ENCODE results near the gene ZFP64.
"Not testable (repeated sequence)": the region's sequence is repeated elsewhere in the genome, so short reads cannot be mapped to it uniquely, and the experiment has no call there.

The ZFP64 gene

DNA sequence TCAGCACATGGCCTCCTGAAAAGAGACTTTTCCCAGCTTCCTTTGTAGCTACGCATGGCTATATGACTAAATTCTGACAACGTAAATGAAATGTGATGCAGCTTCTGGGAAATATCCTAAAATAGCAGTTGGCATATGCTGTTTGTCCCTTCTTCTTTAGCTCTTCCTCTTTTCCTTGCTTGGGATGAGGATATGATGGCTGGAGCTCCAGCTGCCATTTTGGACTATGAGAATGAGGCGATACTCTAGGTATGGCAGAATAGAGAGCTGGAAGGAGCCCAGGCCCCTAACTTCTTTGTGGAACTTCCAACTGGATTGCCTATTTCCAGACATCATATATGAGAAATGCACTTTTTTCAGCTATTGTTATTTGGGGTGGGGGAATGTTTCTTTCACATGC, 5.3 kb upstream of the ZFP64 start:
- TF ChIP-seq, protein P1, sequence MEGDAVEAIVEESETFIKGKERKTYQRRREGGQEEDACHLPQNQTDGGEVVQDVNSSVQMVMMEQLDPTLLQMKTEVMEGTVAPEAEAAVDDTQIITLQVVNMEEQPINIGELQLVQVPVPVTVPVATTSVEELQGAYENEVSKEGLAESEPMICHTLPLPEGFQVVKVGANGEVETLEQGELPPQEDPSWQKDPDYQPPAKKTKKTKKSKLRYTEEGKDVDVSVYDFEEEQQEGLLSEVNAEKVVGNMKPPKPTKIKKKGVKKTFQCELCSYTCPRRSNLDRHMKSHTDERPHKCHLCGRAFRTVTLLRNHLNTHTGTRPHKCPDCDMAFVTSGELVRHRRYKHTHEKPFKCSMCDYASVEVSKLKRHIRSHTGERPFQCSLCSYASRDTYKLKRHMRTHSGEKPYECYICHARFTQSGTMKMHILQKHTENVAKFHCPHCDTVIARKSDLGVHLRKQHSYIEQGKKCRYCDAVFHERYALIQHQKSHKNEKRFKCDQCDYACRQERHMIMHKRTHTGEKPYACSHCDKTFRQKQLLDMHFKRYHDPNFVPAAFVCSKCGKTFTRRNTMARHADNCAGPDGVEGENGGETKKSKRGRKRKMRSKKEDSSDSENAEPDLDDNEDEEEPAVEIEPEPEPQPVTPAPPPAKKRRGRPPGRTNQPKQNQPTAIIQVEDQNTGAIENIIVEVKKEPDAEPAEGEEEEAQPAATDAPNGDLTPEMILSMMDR (IDR thresholded peaks at IDR 0.05; ENCODE audit: low read depth, low read length): no peak

DNA sequence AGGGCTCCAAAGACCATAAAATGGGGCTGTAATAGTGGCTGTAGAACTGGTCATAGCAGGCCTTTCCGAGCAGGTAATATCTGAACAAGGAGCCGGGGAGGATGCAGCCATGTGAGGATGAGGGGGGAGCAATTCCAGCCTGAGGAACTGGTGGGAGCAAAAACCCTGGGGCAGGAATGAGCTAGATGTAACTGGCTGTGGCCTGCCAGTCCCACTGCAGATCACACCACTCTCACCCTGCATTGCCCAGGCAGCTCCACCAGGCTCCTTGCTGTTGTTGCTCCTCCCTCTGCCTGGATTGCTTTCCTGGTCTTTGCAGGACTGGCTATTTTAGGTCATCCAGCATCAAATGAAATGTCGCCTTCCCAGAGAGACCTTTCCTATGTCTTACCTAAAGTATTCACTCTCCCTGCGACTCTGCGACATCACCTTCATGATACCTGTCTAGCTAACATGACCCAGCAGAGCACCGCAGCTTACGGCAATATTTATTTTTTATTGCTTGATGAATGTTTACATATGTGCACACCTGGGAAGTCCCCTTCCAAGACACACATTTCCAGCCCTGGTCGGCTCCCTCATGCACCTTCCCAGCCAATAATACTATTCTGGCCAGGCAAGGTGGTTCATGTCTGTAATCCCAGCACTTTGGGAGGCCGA, 2.4 kb upstream of the ZFP64 start:
- TF ChIP-seq, protein P1 (IDR thresholded peaks at IDR 0.05; ENCODE audit: low read depth, low read length): no peak
- H3K4me3 ChIP-seq (ENCODE audit: low read depth, low read length): no peak overlapping the region

More for the DNA sequence above, 5.3 kb upstream of the ZFP64 start:
- H3K4me3 ChIP-seq (ENCODE audit: low read depth, low read length): no peak overlapping the region

DNA sequence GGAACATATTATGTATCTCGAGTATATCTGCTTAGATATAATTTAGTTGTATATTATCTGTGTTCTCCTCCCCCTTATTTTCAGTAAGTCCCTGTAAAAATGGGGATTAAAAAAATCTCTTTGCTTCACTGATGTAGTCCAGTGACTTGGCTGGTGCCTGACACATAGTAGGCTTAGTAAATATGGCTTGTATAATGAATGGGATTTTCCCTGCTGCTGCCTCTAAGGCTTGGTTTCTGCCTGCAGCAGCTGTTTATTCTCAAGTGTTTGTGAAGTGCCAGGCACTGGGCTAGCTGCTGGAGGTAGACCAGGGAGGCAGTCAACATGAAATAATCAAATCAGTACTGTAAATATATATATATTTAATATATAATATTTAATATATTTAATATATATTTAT, 1.6 kb upstream of the ZFP64 start:
- no peak overlapping the region for H3K4me3 ChIP-seq (ENCODE audit: low read depth, low read length)

DNA sequence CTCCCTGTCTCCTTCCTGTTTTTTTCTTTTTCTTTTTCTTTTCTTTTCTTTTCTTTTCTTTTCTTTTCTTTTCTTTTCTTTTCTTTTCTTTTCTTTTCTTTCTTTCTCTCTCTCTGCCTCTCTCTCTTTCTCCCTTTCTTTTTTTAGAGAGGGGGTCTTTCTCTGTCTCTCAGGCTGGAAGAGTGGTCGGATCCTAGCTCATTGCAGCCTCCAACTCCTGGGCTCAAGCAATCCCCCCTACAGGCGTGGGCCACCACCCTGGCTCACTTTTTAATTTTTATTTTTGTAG, 1.1 kb upstream of the ZFP64 start:
- not testable (repeated sequence) for H3K4me3 ChIP-seq (ENCODE audit: low read depth, low read length)

More for the DNA sequence above, 1.6 kb upstream of the ZFP64 start:
- TF ChIP-seq, protein P1 (IDR thresholded peaks at IDR 0.05; ENCODE audit: low read depth, low read length): no peak

DNA sequence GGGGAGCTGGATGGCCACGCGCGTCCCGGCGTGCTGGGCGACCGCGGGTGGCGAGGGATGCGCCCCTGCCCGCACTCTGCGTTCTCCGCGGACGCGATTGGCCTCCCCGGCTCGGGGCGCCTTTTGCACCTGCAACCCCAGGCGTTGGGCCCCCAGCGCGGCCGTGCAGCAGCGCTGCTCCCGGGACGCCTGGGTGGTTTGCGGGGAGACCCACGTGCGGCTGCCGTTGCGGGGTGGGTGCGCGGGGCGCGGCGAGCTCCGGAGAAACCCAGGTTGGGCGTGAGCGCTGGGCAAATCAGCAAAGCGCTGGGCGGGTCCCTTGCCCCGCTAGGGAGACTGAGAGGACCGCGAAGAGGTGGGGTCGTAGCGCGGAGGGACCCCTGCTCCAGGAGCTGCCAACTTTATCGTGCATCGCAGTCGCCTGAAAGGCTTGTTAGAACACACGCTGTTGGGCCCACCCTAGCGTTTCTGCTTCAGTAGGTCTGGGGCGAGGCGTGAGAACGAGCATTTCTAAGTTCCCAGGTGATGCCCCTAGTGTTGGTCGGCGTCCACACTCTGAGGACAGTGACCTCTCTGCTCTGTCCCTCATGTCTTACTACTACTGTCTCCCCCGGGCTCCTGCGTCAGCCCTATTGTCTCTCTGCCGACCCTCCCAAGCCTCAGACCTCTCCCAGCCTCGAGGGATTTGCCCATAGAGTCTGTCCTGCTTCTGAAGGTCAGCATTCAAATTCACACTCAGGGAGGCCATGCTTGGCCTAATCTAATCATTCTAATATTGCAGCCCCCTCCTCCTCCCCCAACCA, 538 bp upstream of the ZFP64 start:
- H3K4me3 ChIP-seq (ENCODE audit: low read depth, low read length): peak overlapping the region; percentile 88
- TF ChIP-seq, protein P1 (IDR thresholded peaks at IDR 0.05; ENCODE audit: low read depth, low read length): no peak

DNA sequence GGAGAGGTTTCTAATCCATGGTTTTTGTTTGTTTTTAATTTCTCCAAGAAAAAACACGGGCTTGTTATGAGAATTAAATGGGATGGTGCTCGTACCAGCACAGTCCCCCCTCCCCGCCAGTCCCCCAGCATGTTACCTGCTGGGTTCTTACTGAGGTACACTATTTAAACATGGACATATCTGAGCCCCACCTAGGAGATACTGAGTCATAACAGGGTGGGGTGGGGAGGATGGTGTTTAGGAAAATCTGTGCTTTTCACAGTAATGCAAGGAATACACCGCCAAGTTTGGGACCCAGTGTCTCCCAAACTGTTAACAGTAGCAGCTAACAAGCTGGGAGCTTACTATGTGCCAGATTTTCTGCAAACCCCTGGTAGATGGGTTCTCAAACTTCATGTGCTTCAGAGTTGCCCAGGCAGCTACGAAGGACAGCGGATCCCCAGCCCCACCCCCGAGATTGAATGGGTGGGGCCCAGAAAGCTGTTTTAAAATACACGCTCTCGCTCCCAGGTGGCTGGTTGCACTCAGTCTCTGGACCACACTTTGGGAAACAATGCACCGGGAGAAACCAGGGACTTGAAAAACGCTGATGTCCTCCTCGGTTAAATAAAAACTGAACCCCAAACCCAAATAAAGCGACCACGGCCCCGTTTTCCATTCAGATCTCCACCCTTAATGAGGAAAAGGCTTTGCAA, 995 bp downstream of the ZFP64 start:
- H3K4me3 ChIP-seq (ENCODE audit: low read depth, low read length): peak overlapping the region; percentile 88
- TF ChIP-seq, protein P1 (IDR thresholded peaks at IDR 0.05; ENCODE audit: low read depth, low read length): no peak

DNA sequence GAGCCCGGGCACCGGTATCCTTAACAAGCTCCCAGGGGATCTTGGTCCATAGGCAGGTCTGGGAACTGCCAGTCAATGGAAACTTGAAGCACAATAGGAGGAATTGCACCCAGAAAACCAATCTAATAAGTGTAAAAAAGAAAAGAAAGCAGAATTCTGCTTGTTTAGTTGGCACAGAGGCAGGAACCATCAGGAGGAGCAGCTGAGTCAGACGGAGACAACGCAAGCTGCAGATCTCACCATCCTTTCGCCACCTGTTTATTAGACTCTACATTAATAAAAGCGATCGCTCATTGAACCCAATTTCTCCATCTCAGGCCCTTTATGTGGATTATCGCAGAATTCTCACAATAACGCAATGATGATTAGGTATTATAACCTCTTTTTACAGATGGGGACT, 9.8 kb downstream of the ZFP64 start:
- TF ChIP-seq, protein P1 (IDR thresholded peaks at IDR 0.05; ENCODE audit: low read depth, low read length): no peak
- no peak overlapping the region for H3K4me3 ChIP-seq (ENCODE audit: low read depth, low read length)
